A549 (cell line): ENCODE measurements around the gene PKN2.

Experiments used
- JUNB ChIP-seq: fragments of >200 bp; sonication (Bioruptor Twin); formaldehyde crosslinking; IDR thresholded peaks from 2 replicates; pipeline ENCODE4 v1.6.1; 2016
- POLR2A ChIP-seq: IDR thresholded peaks from 2 replicates; pipeline ENCODE4 v1.6.1; 2012; ENCODE audit warnings: mild to moderate bottlenecking, low read length
- RAD21 ChIP-seq, 2 experiments: fragments of >200 bp in 1 of 2; sonication (Bioruptor Twin) in 1 of 2; formaldehyde crosslinking in 1 of 2; IDR thresholded peaks in 1 of 2; conservative IDR thresholded peaks in 1 of 2; 2 replicates in 1 of 2; 3 replicates in 1 of 2; pipeline ENCODE4 v1.6.1; 2012 to 2018; ENCODE audit warnings: inconsistent platforms in 1 of 2
- SMC3 ChIP-seq: fragments of >200 bp; sonication (Bioruptor Twin); formaldehyde crosslinking; IDR thresholded peaks from 3 replicates; pipeline ENCODE4 v1.6.1; 2018; ENCODE audit warnings: inconsistent platforms
- TF ChIP-seq, protein P1 (sequence below): fragments of >200 bp; sonication (Bioruptor Twin); formaldehyde crosslinking; IDR thresholded peaks from 3 replicates; pipeline ENCODE4 v1.5.1; 2016
- TF ChIP-seq, protein P2 (sequence below): IDR thresholded peaks from 2 replicates; pipeline ENCODE4 v1.6.1; 2012

DNA sequence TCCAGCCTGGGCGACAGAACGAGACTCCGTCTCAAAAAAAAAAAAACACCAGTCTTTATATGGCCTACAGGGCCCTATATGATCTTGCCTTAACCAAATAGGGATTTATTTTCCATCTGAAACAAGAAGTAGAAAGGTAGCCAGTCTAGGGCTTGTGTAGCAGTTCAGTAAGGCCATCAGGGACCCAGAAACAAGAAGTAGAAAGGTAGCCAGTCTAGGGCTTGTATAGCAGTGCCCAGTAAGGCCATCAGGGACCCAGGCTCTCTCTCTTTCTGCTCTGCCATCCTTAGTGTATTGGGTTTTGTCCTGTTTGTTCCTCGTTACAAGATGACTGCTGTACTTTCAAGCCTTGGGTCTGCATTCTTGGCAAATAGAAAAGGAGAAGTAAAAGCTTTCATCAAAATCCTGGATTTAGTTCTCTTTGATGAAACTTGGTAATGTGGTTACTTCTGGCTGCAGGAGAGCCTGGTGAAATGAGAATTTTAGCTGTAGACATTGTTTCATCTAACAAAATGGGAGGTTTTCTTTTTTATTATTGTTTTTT lies 46.1 kb downstream of the PKN2 start:
- TF ChIP-seq RAD21 (conservative IDR thresholded peaks at IDR 0.05 in 1 of 2, IDR thresholded peaks at IDR 0.05 in 1 of 2) (no peak), SMC3 (no peak), JUNB (no peak), POLR2A (no peak)
- TF ChIP-seq, protein P1, sequence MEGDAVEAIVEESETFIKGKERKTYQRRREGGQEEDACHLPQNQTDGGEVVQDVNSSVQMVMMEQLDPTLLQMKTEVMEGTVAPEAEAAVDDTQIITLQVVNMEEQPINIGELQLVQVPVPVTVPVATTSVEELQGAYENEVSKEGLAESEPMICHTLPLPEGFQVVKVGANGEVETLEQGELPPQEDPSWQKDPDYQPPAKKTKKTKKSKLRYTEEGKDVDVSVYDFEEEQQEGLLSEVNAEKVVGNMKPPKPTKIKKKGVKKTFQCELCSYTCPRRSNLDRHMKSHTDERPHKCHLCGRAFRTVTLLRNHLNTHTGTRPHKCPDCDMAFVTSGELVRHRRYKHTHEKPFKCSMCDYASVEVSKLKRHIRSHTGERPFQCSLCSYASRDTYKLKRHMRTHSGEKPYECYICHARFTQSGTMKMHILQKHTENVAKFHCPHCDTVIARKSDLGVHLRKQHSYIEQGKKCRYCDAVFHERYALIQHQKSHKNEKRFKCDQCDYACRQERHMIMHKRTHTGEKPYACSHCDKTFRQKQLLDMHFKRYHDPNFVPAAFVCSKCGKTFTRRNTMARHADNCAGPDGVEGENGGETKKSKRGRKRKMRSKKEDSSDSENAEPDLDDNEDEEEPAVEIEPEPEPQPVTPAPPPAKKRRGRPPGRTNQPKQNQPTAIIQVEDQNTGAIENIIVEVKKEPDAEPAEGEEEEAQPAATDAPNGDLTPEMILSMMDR, result no peak
- TF ChIP-seq, protein P2, sequence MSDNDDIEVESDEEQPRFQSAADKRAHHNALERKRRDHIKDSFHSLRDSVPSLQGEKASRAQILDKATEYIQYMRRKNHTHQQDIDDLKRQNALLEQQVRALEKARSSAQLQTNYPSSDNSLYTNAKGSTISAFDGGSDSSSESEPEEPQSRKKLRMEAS, result no peak
